ENCODE results near the gene ZNF618.
A peak's percentile ranks its signal among the peaks of the same experiment; 100 is the strongest.
"Not testable (repeated sequence)": the region's sequence is repeated elsewhere in the genome, so short reads cannot be mapped to it uniquely, and the experiment has no call there.

Gene ZNF618

DNA sequence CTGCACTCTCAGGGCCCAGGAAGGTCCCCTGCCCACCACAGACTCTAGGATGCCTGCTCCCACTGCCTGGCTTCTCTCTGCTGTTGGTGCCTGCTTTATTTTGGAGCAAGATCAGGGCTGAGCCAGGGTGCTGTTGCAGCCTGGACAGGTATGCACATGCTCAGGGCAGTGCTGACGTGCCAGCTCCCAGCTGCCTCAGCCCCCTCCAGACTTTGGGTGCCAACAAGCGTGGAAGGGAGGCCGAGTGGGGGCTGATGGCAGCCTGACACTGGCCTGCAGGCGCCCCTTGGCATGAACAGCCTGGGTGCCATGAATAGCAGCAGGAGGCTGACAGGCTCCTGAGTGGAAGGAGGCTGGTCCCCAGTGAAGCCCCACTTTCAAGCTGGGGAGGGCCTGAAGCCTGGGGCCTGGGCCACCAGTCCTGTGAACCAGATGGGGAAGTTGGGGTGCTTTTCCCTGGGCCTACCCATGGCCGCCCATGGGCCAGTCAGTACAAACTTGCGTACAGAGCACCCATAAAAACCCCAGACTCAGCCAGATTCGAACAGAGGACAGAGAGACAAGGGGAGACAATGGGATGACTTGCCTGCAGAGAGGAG lies 195.2 kb downstream of the ZNF618 start:
- peak; percentile 5 for DNase-seq

DNA sequence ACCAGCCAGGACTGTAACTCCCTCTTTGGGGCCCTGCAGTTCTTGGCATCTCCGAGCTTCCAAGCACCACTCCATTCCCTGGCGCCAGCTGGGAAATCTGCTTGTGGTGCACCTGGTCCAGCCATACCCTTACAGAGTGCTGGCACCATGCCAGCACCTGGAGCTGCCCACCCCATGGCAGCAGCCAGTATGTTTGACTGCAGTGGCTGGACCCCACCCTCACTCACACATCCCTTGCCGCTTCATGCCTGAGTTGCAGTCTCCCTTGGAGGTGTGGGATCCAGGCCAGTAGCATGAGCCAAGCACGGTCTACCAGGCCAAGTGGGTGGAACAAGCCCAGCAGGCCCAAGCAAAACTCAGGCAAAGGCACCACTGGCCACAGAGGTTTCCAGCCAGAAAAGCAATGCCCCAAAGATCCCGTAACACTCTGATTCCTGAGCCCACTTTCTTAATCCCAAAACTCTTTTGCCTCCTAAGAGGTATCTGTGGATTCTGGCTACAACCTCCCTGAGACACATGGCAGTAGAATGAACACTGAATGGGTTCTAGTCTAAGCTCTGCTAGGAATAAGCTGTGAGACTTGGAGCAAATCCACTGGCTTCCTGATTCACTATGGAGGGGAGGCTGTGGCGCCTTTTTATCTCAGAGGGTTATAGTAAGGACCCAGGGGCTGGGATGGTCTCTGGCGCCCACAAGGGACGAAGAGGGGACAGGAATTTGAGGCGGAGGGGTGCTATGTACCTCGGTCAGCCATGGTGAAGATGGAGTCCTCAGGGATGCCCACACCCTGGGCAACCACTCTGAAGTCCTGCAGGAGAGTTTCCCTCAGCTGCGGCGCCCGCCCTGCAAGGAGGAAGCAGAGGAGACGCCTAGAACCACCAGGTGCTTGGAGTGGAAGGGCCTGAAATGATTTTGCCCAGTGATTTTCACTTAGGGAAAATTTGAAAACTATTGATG lies 196.4 kb downstream of the ZNF618 start:
- DNase-seq: peak; percentile 92

DNA sequence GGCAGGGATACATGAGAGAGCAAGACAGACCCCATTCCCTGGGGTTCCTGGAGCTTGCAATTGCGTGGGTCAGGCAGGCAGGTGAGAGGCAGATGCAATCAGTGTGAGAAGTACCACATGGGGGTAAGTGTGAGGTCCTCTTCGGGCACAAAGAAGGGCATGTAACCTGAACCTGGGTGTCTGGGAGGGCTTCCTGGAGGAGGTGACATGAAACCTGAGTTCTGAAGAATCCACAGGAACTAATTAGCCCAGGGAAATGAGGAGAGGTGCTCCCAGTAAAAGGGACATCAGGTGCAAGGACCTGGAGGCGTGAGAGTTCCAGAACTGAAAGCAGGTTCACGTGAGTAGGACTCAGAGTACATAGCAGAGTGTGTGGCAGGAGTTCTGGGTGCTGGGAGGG lies 199.5 kb downstream of the ZNF618 start:
- no peak for DNase-seq

DNA sequence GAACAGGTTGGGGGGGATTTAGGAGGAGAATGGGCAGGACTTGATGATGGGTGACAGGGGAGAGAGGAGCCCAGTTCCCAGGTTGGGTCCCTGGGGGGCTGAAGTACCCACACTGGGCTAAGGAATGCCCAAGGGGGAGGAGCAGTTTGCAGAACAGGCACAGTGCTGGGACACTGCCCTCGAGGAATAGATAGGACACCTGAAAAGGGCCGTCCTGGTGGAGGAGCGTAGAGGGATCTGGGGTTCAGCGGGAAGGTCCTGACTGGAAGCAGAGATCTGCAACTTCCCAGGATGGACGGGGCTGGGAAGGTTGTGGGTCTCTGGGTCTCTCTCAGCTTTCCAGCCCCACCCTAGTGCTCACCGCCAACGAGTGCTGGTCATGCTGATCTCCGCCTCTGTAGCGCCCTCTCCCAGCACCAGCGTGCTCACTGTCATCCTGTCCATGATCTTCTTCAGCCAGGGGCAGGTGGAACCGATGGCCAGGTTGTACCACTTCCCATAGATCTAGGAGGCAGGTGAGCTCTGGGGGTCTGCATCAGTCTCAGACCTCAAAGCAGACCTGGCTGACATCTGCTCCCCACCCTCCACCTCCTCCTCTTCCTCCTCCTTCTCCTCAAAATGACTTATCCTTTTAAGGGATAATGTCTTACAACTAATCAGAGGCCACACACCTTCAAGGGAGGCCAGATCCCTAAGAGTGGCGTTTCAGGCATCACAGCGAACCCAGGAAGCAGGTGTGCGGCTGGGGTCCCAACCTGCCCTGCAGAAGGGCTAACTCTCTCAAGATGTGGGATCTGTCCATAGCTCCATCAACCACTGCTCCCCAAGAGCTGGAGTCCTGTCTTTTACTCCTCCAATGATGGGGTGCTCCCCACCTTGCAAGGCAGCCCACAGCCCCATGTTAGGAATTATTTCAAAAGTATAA lies 200.4 kb downstream of the ZNF618 start:
- DNase-seq: no peak

- DNase-seq: no peak
These were observed 201.2 kb downstream of the ZNF618 start for GRCh38 chr9:114077162-114077837.

DNA sequence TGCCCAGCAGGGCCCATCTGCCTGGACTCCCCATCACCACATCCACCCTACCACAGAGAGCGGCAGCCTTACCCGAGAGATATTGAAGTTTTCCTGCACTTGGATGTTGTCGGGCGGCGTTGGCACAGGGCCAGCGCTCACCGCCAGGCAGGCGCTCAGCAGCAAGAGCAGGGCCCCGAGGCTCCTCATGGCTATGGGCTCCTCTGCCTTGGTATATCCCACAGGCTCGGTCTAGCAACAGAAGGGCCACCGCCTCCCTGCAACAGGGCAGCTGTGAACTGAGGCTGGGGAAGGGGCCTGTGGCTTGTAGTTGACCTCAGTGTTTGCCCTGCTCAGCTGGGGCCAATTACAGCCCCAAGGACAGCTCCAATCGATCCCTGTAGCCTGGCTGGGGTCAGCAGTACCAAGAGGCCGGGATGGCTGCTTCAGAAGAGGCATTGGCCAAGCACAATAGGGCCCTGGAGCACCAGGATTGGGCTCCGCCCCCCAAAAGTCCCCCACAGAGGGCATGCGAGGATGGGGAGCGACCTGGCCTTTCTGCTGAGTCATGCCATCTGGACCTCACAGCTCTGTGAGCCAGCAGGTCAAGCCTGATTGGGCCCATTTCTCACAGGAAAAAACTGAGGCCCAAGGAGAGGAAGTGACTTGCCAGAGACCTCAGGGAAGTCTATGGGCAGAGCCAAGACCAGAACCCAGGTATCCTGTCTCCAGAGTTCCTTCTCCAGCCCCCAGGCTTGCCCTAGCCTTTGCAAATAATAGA lies 202.1 kb downstream of the ZNF618 start, which contains the start of gene AMBP:
AMBP (minus strand) TSS at position 280 of the 760 bp plus-strand sequence; CDS start at position 189, 91 bp downstream.
- DNase-seq: peak; percentile 37

- no peak for DNase-seq
These were observed 202.7 kb downstream of the ZNF618 start for GRCh38 chr9:114078781-114079156.

- no peak for DNase-seq
These were observed 204.2 kb downstream of the ZNF618 start for GRCh38 chr9:114080195-114080772.

DNA sequence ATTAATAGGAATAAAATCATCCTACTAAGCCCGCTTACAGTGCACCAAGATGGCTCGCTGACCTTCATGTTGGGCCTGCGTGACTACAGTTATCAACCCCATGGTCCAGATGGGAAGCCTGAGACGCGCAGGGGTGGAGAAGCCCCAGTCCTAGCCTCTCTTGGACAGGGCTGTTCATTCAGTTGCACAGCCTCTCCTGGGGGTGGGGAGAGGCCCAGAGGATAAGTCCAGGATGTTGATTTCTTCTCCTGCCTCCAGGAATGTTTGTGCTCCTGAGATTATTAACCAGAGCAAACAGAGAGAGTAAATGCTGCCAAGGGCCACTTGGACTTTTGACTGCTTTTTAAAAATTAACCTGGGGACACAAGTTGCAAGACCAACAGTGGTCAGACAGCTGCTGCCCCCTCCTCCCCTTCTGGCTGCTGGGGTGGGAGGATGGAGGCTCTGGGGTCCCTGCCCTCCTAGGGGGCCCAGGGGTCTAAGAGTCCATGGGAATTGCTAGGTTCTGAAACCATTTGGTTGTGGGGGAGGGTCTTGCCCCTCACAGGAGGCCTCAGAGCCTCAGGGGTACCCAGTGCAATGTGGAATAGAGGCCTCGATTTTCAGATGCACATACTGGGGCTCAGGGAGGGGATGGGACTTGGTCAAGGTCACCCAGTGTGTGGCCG lies 204.8 kb downstream of the ZNF618 start:
- DNase-seq: no peak

GRCh38 chr9:114081441-114082016 lies 205.4 kb downstream of the ZNF618 start:
- DNase-seq: no peak

- DNase-seq: peak; percentile 88
These were observed 206.1 kb downstream of the ZNF618 start for GRCh38 chr9:114082017-114082762.

- DNase-seq: not testable (repeated sequence)
These were observed 206.8 kb downstream of the ZNF618 start for GRCh38 chr9:114082763-114083412.

GRCh38 chr9:114083666-114084065 lies 207.6 kb downstream of the ZNF618 start:
- DNase-seq: no peak

- DNase-seq: no peak
These were observed 208.4 kb downstream of the ZNF618 start for GRCh38 chr9:114084282-114085073.

GRCh38 chr9:114085387-114085789 lies 209.3 kb downstream of the ZNF618 start:
- no peak for DNase-seq

- DNase-seq: no peak
These were observed 209.9 kb downstream of the ZNF618 start for GRCh38 chr9:114086009-114086408.

DNA sequence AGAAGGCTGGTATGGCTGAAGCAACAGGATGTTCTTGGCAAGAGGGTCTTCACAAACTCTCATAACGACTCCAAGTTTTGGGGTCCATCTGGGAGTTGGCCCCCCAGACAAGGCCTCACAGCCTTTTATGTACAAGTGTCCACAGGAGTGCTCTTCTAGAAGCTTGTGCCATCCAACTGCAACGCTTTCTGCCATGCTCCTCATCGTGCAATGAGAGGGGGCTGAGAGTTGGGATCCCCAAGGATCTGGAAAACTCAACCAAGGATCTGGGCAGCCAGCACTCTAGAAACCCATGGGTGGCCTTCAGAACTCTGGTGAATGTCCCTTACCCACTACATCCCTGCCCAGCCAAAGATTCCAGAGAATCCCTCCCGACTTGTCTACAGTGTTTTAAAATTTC lies 210.5 kb downstream of the ZNF618 start:
- DNase-seq: no peak

GRCh38 chr9:114087721-114088120 lies 211.6 kb downstream of the ZNF618 start:
- no peak for DNase-seq
